GM12878 (cell line): ENCODE measurements around the gene CDHR2. TPM values are rescaled to one million over a fixed set of nuclear protein-coding genes. Genes with fewer than 3 reads are reported as not detected.

ENCODE experiments used
- ATAC-seq: fragments of 200-7000 bp; cut with Tn5 transposase; 3 replicates; pipeline ENCODE4 v1.9.1; 2020; ENCODE audit warnings: mild to moderate bottlenecking, moderate library complexity
- BruUV-seq: library from RNA; stranded (reverse); fragments of 400-500 nt; replicated peaks from 2 replicates; lab custom pipeline; 2021; lab: Mats Ljungman, UMichigan
- CTCF ChIA-PET: fragments of 300-600 bp; sonication (Branson Sonifier 250); formaldehyde crosslinking; extraction: SDS; loops from one replicate; lab custom pipeline; 2021; ENCODE audit warnings: inconsistent platforms; lab: Yijun Ruan, JAX
- POLR2A ChIA-PET: fragments of 350-600 bp; formaldehyde crosslinking; extraction: SDS; loops from one replicate; lab custom pipeline; 2021; ENCODE audit warnings: inconsistent platforms; lab: Charles Lee
- RAD21 ChIA-PET: fragments of 300-600 bp; sonication (Branson Sonifier 250); formaldehyde crosslinking; loops from one replicate; lab custom pipeline; 2023; ENCODE audit warnings: antibody characterized with exemption; ENCODE audit not compliant: unreplicated experiment; lab: Charles Lee
- SMC1A ChIA-PET: fragments of 300-600 bp; sonication (Branson Sonifier 250); formaldehyde crosslinking; loops from one replicate; lab custom pipeline; 2023; ENCODE audit not compliant: unreplicated experiment, uncharacterized antibody; lab: Charles Lee
- DNase-seq: peaks from one replicate; pipeline ENCODE4 v3.0.0-alpha.2; 2011; ENCODE audit warnings: low read depth, low spot score
- FAIRE-seq: peaks from 3 replicates; lab custom pipeline; 2011; peaks lifted over from hg19 to GRCh38; lab: Jason Lieb, UNC
- H2AFZ ChIP-seq: 2 replicates; pipeline ENCODE4 v1.6.0; 2011; ENCODE audit warnings: low read depth, low read length, control low read depth; ENCODE audit not compliant: control insufficient read depth
- H3K27ac ChIP-seq: 2 replicates; pipeline ENCODE4 v1.5.1; 2011; ENCODE audit warnings: control low read depth; ENCODE audit not compliant: control insufficient read depth, insufficient read depth
- H3K27me3 ChIP-seq, 2 experiments: replicated peaks in 1 of 2; 2 replicates each; pipeline versions ENCODE4 v1.6.0 to v1.6.1; 2011; ENCODE audit warnings: low read length in 1 of 2; ENCODE audit not compliant: control insufficient read depth in 2 of 2, insufficient read depth in 2 of 2
- H3K36me3 ChIP-seq, 2 experiments: 2 replicates each; pipeline ENCODE4 v1.5.1; 2011; ENCODE audit warnings: low read length in 1 of 2; ENCODE audit not compliant: control insufficient read depth in 2 of 2, insufficient read depth in 2 of 2
- H3K4me1 ChIP-seq: 2 replicates; pipeline ENCODE4 v1.6.1; 2011; ENCODE audit warnings: mild to moderate bottlenecking, low read length, moderate library complexity, mixed read lengths; ENCODE audit not compliant: control insufficient read depth, insufficient read depth
- H3K4me2 ChIP-seq: 2 replicates; pipeline ENCODE4 v1.6.0; 2011; ENCODE audit warnings: control low read depth; ENCODE audit not compliant: control insufficient read depth, insufficient read depth
- H3K4me3 ChIP-seq: fragments of 200-600 bp; sonication (generic); 2 replicates; pipeline ENCODE4 v1.5.1; 2016
- H3K79me2 ChIP-seq: 2 replicates; pipeline ENCODE4 v1.6.0; 2011; ENCODE audit warnings: low read length; ENCODE audit not compliant: control insufficient read depth, insufficient read depth
- H3K9ac ChIP-seq: 2 replicates; pipeline ENCODE4 v1.8.0; 2011; ENCODE audit warnings: low read length, control low read depth, mixed read lengths; ENCODE audit not compliant: control insufficient read depth, insufficient read depth
- H3K9me3 ChIP-seq: replicated peaks from 3 replicates; pipeline ENCODE4 v1.5.1; 2011; ENCODE audit warnings: mild to moderate bottlenecking, low read length; ENCODE audit not compliant: control insufficient read depth, insufficient read depth
- H4K20me1 ChIP-seq: 2 replicates; pipeline ENCODE4 v1.6.0; 2011; ENCODE audit not compliant: control insufficient read depth, insufficient read depth
- CEBPZ ChIP-seq: fragments of 150-350 bp; IDR thresholded peaks from 2 replicates; pipeline ENCODE4 v1.6.1; 2016; ENCODE audit warnings: low read depth, low read length
- CTCF ChIP-seq, 3 experiments: IDR thresholded peaks in 2 of 3; conservative IDR thresholded peaks in 1 of 3; 2 replicates each; pipeline ENCODE4 v1.5.1; 2011; ENCODE audit warnings: low read depth in 3 of 3, low read length in 3 of 3, mild to moderate bottlenecking in 3 of 3, control low read depth in 2 of 3, moderate library complexity in 2 of 3, inconsistent platforms in 1 of 3, mixed read lengths in 1 of 3; ENCODE audit not compliant: control insufficient read depth in 2 of 3, insufficient read depth in 1 of 3; ENCODE audit errors: extremely low read depth in 1 of 3
- MTA2 ChIP-seq: fragments of 450-650 bp; IDR thresholded peaks from 2 replicates; pipeline ENCODE4 v1.6.1; 2016; ENCODE audit warnings: low read depth, mild to moderate bottlenecking, moderate library complexity
- NFIC ChIP-seq: IDR thresholded peaks from 2 replicates; pipeline ENCODE4 v1.6.1; 2012; ENCODE audit warnings: low read depth, mild to moderate bottlenecking, inconsistent platforms, low read length, moderate library complexity
- NR2C1 ChIP-seq: fragments of 450-650 bp; IDR thresholded peaks from 2 replicates; pipeline ENCODE4 v1.6.1; 2017; ENCODE audit warnings: antibody characterized with exemption, mild to moderate bottlenecking, moderate library complexity
- NR2C2 ChIP-seq: IDR thresholded peaks from 2 replicates; pipeline ENCODE4 v1.6.1; 2011; ENCODE audit warnings: borderline replicate concordance, low read depth; ENCODE audit not compliant: control insufficient read depth, insufficient read length
- NR2F1 ChIP-seq: fragments of 450-650 bp; conservative IDR thresholded peaks from 2 replicates; pipeline ENCODE4 v1.6.1; 2017; ENCODE audit warnings: mild to moderate bottlenecking
- RCOR1 ChIP-seq: conservative IDR thresholded peaks from 2 replicates; pipeline ENCODE4 v1.6.1; 2012; ENCODE audit warnings: low read depth, low read length, improper control_type of control experiment
- SREBF2 ChIP-seq: IDR thresholded peaks from 2 replicates; pipeline ENCODE4 v1.6.1; 2012; ENCODE audit warnings: mild to moderate bottlenecking, low read length
- STAT3 ChIP-seq: IDR thresholded peaks from 2 replicates; pipeline ENCODE4 v1.6.1; 2011; ENCODE audit warnings: low read depth, low read length, improper control_type of control experiment
- ZBTB4 ChIP-seq: fragments of 450-650 bp; formaldehyde crosslinking; IDR thresholded peaks from 2 replicates; pipeline ENCODE4 v1.4.0; 2022; ENCODE audit warnings: mild to moderate bottlenecking, moderate library complexity
- ZNF622 ChIP-seq: fragments of 450-650 bp; IDR thresholded peaks from 2 replicates; pipeline ENCODE4 v1.6.1; 2017; ENCODE audit warnings: mild to moderate bottlenecking, inconsistent platforms
- WGBS: methylation state at CpG from one replicate; pipeline ENCODE4 v1.1.6; 2016; ENCODE audit warnings: low lambda C conversion rate; ENCODE audit not compliant: insufficient replicate concordance, insufficient coverage; ENCODE audit errors: missing lambda C conversion rate; 5-methylcytosine and 5-hydroxymethylcytosine counted together
- in situ Hi-C: fragments of 300-500 bp; cut with MboI; formaldehyde crosslinking; loops from 9 replicates; pipeline ENCODE4 v1.14.3; 2018; ENCODE audit warnings: mixed read lengths
- intact Hi-C: fragments of 100-400 bp; cut with micrococcal nuclease; formaldehyde crosslinking; loops from one replicate; pipeline ENCODE4 v1.14.2; 2022; ENCODE audit not compliant: unreplicated experiment
- polyA plus RNA-seq, 11 experiments: library from polyadenylated mRNA; depleted of rRNA in 4 of 11; unstranded in 6 of 11; stranded (reverse) in 5 of 11; fragments of >200 nt; fragmentation: Nextera tagmentation in 4 of 11; fragmentation: Illumina TruSeq in 1 of 11; extraction: Ambion mirVana in 4 of 11; extraction: Trizol in 1 of 11; gene quantifications; 1 replicate in 1 of 11; 2 replicates in 10 of 11; pipeline versions ENCODE4 v1.2.1 to v1.2.3, GENCODE V29; 2011 to 2016; ENCODE audit warnings: inconsistent platforms in 2 of 11, missing spikeins in 2 of 11, low read depth in 1 of 11
- total RNA-seq, 4 experiments: library from RNA; depleted of rRNA in 3 of 4; stranded (reverse); fragments of >200 nt in 3 of 4; fragmentation: Illumina TruSeq in 1 of 4; extraction: Trizol in 1 of 4; gene quantifications; 2 replicates each; pipeline versions ENCODE4 v1.2.1 to v1.2.3, GENCODE V29; 2013 to 2021

CDHR2 gene
- total and polyA plus RNA-seq, 10 of the 15 experiments (the other 5 are each of a cell fraction or from before 2014, with no cell fraction given), result 0.03 to 0.46 (median 0.06) TPM; not detected in 5

- no peak for TF ChIP-seq CTCF (IDR thresholded peaks at IDR 0.05 in 2 of 3, conservative IDR thresholded peaks at IDR 0.05 in 1 of 3; ENCODE audit: control insufficient read depth in 2 of 3, extremely low read depth in 1 of 3, insufficient read depth in 1 of 3, low read depth in 3 of 3, low read length in 3 of 3)
- no peak for TF ChIP-seq RCOR1
- TF ChIP-seq SREBF2, result no peak
- no peak for TF ChIP-seq STAT3
Measured at GRCh38 chr5:176503496-176503895, 45.6 kb upstream of the CDHR2 start (continued).

GRCh38 chr5:176507911-176508310 is 41.2 kb upstream of the CDHR2 start:
- TF ChIP-seq NFIC (no peak), MTA2 (no peak), NR2C2 (no peak), NR2F1 (no peak), ZNF622 (no peak), CEBPZ (no peak), NR2C1 (no peak), ZBTB4 (CRISPR knock-in tag) (no peak)
- DNase-seq (no peak), FAIRE-seq (no peak), ATAC-seq (no peak)
- Histone ChIP-seq H3K27me3 (no peaks in the 10 kb centered on the region), H4K20me1 (no peaks in the 10 kb centered on the region), H3K36me3 (peaks cover 7 to 22% of the 10 kb centered on the region in 2 experiments), H3K9me3 (no peaks in the 10 kb centered on the region), H3K4me3 (no peak overlapping the region), H2AFZ (no peak overlapping the region), H3K27ac (no peak overlapping the region), H3K4me1 (no peaks in the 10 kb centered on the region), H3K9ac (no peak overlapping the region), H3K79me2 (no peaks in the 10 kb centered on the region), H3K4me2 (no peak overlapping the region)
- BruUV-seq, result no TSS peak
- 91% methylated on average over 2 of the region's 2 CpGs for WGBS
- ChIA-PET RAD21 (no interaction called here), POLR2A (no interaction called here), SMC1A (no interaction called here), CTCF (no interaction called here)
- intact Hi-C loops (no loop called here), in situ Hi-C loops (no loop called here)
